ENCODE data around the gene MTM1.

DNA sequence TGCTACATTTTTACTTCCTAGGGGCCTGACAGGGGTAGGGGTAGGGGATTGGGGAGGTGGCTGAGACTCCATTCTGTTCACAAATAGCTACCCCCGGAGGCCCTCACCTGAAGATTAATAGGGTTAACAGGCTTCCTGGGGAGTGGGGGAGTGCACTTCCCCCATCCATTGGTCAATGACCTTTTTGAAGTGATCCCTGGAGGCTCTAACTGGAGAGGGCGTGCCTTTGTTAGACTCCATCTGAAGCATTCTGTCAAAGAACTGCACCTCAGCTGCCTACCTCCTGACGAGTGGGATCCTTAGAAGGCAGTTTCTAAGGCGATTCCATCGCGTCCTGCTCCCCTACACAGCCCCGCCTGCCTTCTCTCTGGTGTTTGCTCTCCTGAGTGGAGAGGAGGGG, 10.0 kb upstream of the MTM1 start:
- TF ChIP-seq, protein P1, sequence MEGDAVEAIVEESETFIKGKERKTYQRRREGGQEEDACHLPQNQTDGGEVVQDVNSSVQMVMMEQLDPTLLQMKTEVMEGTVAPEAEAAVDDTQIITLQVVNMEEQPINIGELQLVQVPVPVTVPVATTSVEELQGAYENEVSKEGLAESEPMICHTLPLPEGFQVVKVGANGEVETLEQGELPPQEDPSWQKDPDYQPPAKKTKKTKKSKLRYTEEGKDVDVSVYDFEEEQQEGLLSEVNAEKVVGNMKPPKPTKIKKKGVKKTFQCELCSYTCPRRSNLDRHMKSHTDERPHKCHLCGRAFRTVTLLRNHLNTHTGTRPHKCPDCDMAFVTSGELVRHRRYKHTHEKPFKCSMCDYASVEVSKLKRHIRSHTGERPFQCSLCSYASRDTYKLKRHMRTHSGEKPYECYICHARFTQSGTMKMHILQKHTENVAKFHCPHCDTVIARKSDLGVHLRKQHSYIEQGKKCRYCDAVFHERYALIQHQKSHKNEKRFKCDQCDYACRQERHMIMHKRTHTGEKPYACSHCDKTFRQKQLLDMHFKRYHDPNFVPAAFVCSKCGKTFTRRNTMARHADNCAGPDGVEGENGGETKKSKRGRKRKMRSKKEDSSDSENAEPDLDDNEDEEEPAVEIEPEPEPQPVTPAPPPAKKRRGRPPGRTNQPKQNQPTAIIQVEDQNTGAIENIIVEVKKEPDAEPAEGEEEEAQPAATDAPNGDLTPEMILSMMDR (IDR thresholded peaks at IDR 0.05): no peak
- no peak for TF ChIP-seq EZH2 (IDR thresholded peaks at IDR 0.05; ENCODE audit: borderline replicate concordance, insufficient read depth, low read depth, low read length, poor library complexity, severe bottlenecking)

All from B cell (primary cell).